Measurements from ENCODE around the gene G6PD. TPM values are rescaled to one million over a fixed set of nuclear protein-coding genes. Genes with fewer than 3 reads are reported as not detected.
"Not testable (repeated sequence)": the region's sequence is repeated elsewhere in the genome, so short reads cannot be mapped to it uniquely, and the experiment has no call there.

G6PD gene
- total and polyA plus RNA-seq, 7 experiments from 2014 or later: 3.9 to 74.3 (median 46.3) TPM

- H3K4me1 Mint-ChIP-seq; H3K4me3 ChIP-seq (ENCODE audit: low read length); H3K9me3 Mint-ChIP-seq; CTCF ChIA-PET; H3K27me3 ChIP-seq (ENCODE audit: control insufficient read depth in 2 of 2, insufficient read depth in 2 of 2, low read length in 2 of 2); H3K36me3 Mint-ChIP-seq; H3K27ac ChIP-seq (ENCODE audit: low read depth, low read length); H3K27ac Mint-ChIP-seq; DNase-seq; H3K9me3 ChIP-seq (ENCODE audit: control insufficient read depth in 2 of 3, low read length in 3 of 3); H3K4me1 ChIP-seq (ENCODE audit: control insufficient read depth in 2 of 2, insufficient read depth in 2 of 2, low read length in 2 of 2); H3K36me3 ChIP-seq (ENCODE audit: control insufficient read depth in 2 of 3, insufficient read depth in 3 of 3, low read length in 3 of 3); POLR2A ChIA-PET; H3K4me3 Mint-ChIP-seq; ATAC-seq; intact Hi-C loops (cut with micrococcal nuclease); H3K27me3 Mint-ChIP-seq: not testable (repeated sequence)
Observed at GRCh38 chrX:154558896-154559295, 12.2 kb upstream of the G6PD start.

GRCh38 chrX:154558060-154558690 is 11.5 kb upstream of the G6PD start:
- peaks cover 4 to 12% (median 8%) of the 10 kb centered on the region in 7 donors for H3K4me1 Mint-ChIP-seq
- ATAC-seq: peak; percentile 56
- CTCF ChIA-PET; H3K9me3 ChIP-seq (ENCODE audit: control insufficient read depth in 2 of 3, low read length in 3 of 3); intact Hi-C loops (cut with micrococcal nuclease); H3K9me3 Mint-ChIP-seq; H3K4me3 Mint-ChIP-seq; POLR2A ChIA-PET; H3K27ac Mint-ChIP-seq; H3K4me3 ChIP-seq (ENCODE audit: low read length); H3K36me3 Mint-ChIP-seq; DNase-seq; H3K27me3 Mint-ChIP-seq; H3K27ac ChIP-seq (ENCODE audit: low read depth, low read length); H3K27me3 ChIP-seq (ENCODE audit: control insufficient read depth in 2 of 2, insufficient read depth in 2 of 2, low read length in 2 of 2); H3K4me1 ChIP-seq (ENCODE audit: control insufficient read depth in 2 of 2, insufficient read depth in 2 of 2, low read length in 2 of 2); H3K36me3 ChIP-seq (ENCODE audit: control insufficient read depth in 2 of 3, insufficient read depth in 3 of 3, low read length in 3 of 3): not testable (repeated sequence)

- Mint-ChIP-seq H3K4me1 (peaks cover 21 to 46% (median 36%) of the 10 kb centered on the region in 7 donors), H3K27ac (peak overlapping the region in 1 of 9 donors; percentile 69), H3K4me3 (peak overlapping the region in 1 of 10 donors; percentile 6), H3K36me3 (peaks cover 0 to 15% (median 3%) of the 10 kb centered on the region in 5 donors)
- H3K9me3 Mint-ChIP-seq; H3K4me3 ChIP-seq (ENCODE audit: low read length); H3K27ac ChIP-seq (ENCODE audit: low read depth, low read length); intact Hi-C loops (cut with micrococcal nuclease); DNase-seq; H3K27me3 ChIP-seq (ENCODE audit: control insufficient read depth in 2 of 2, insufficient read depth in 2 of 2, low read length in 2 of 2); H3K9me3 ChIP-seq (ENCODE audit: control insufficient read depth in 2 of 3, low read length in 3 of 3); H3K27me3 Mint-ChIP-seq; H3K36me3 ChIP-seq (ENCODE audit: control insufficient read depth in 2 of 3, insufficient read depth in 3 of 3, low read length in 3 of 3); ATAC-seq; CTCF ChIA-PET: not testable (repeated sequence)
- POLR2A ChIA-PET: interaction anchor here (0.6 kb wide), 1 partner anchor 196 kb away, joined by 3 read pairs; no protein-coding TSS in a partner anchor
- H3K4me1 ChIP-seq (ENCODE audit: control insufficient read depth in 2 of 2, insufficient read depth in 2 of 2, low read length in 2 of 2): peaks cover 9 to 17% of the 10 kb centered on the region in 2 donors
Observed at GRCh38 chrX:154552112-154552806, 5.6 kb upstream of the G6PD start.

- H3K4me3 Mint-ChIP-seq: peak overlapping the region; percentile 9 to 71 (median 54)
- Histone ChIP-seq H3K27ac (ENCODE audit: low read depth, low read length) (no peak overlapping the region), H3K9me3 (ENCODE audit: control insufficient read depth in 2 of 3, low read length in 3 of 3) (no peaks in the 10 kb centered on the region), H3K27me3 (ENCODE audit: control insufficient read depth in 2 of 2, insufficient read depth in 2 of 2, low read length in 2 of 2) (no peaks in the 10 kb centered on the region), H3K4me3 (ENCODE audit: low read length) (no peak overlapping the region), H3K36me3 (ENCODE audit: control insufficient read depth in 2 of 3, insufficient read depth in 3 of 3, low read length in 3 of 3) (peaks cover 0 to 9% (median 0%) of the 10 kb centered on the region in 3 experiments), H3K4me1 (ENCODE audit: control insufficient read depth in 2 of 2, insufficient read depth in 2 of 2, low read length in 2 of 2) (peaks cover 9 to 34% of the 10 kb centered on the region in 2 donors)
- no peaks in the 10 kb centered on the region for H3K27me3 Mint-ChIP-seq
- ChIA-PET POLR2A (no interaction called here), CTCF (no interaction called here)
- peak overlapping the region in 4 of 9 donors; percentile 13 to 67 (median 46) for H3K27ac Mint-ChIP-seq
- intact Hi-C loops (cut with micrococcal nuclease): no loop called here
- H3K4me1 Mint-ChIP-seq: peaks cover 22 to 55% (median 37%) of the 10 kb centered on the region in 7 donors
- DNase-seq (no peak), ATAC-seq (no peak)
- H3K36me3 Mint-ChIP-seq: peaks cover 0 to 21% (median 3%) of the 10 kb centered on the region in 5 donors
- no peaks in the 10 kb centered on the region for H3K9me3 Mint-ChIP-seq
Observed at GRCh38 chrX:154549766-154550165, 3.1 kb upstream of the G6PD start.

GRCh38 chrX:154548028-154548316 is 1.3 kb upstream of the G6PD start:
- no peaks in the 10 kb centered on the region for H3K9me3 Mint-ChIP-seq
- peak in 1 of 9 donors; percentile 7 for DNase-seq
- H3K36me3 Mint-ChIP-seq: peaks cover 0 to 22% (median 3%) of the 10 kb centered on the region in 5 donors
- peaks cover 20 to 38% of the 10 kb centered on the region in 2 donors for H3K4me1 ChIP-seq (ENCODE audit: control insufficient read depth in 2 of 2, insufficient read depth in 2 of 2, low read length in 2 of 2)
- ATAC-seq: no peak
- CTCF ChIA-PET: no interaction called here
- H3K9me3 ChIP-seq (ENCODE audit: control insufficient read depth in 2 of 3, low read length in 3 of 3): no peaks in the 10 kb centered on the region
- H3K4me1 Mint-ChIP-seq: peaks cover 24 to 53% (median 38%) of the 10 kb centered on the region in 7 donors
- H3K27me3 Mint-ChIP-seq: no peaks in the 10 kb centered on the region
- peak overlapping the region; percentile 88 to 97 (median 93) for H3K27ac Mint-ChIP-seq
- peak overlapping the region; percentile 75 for H3K4me3 ChIP-seq (ENCODE audit: low read length)
- peak overlapping the region; percentile 84 to 98 (median 90) for H3K4me3 Mint-ChIP-seq
- POLR2A ChIA-PET: interaction anchor here (0.6 to 2.9 kb wide), 11 partner anchors 21 to 577 kb away, joined by 3 to 9 read pairs (median 4); partner anchors contain the start of genes EMD, GAB3, HCFC1 and RPL10
- peak overlapping the region; percentile 93 for H3K27ac ChIP-seq (ENCODE audit: low read depth, low read length)
- intact Hi-C loops (cut with micrococcal nuclease): no loop called here
- no peaks in the 10 kb centered on the region for H3K27me3 ChIP-seq (ENCODE audit: control insufficient read depth in 2 of 2, insufficient read depth in 2 of 2, low read length in 2 of 2)
- peaks cover 0 to 1% (median 0%) of the 10 kb centered on the region in 3 experiments for H3K36me3 ChIP-seq (ENCODE audit: control insufficient read depth in 2 of 3, insufficient read depth in 3 of 3, low read length in 3 of 3)

- CTCF ChIA-PET: interaction anchor here (0.6 kb wide), 1 partner anchor 530 kb away, joined by 5 read pairs; no protein-coding TSS in a partner anchor
- DNase-seq (peak; percentile 83 to 92 (median 91)), ATAC-seq (peak; percentile 89)
- H3K9me3 ChIP-seq (ENCODE audit: control insufficient read depth in 2 of 3, low read length in 3 of 3): no peaks in the 10 kb centered on the region
- H3K9me3 Mint-ChIP-seq: no peaks in the 10 kb centered on the region
- no peaks in the 10 kb centered on the region for H3K36me3 ChIP-seq (ENCODE audit: control insufficient read depth in 2 of 3, insufficient read depth in 3 of 3, low read length in 3 of 3)
- H3K36me3 Mint-ChIP-seq: peaks cover 0 to 25% (median 3%) of the 10 kb centered on the region in 5 donors
- peak within 1 kb of the TSS; percentile 75 for H3K4me3 ChIP-seq (ENCODE audit: low read length)
- no peaks in the 10 kb centered on the region for H3K27me3 Mint-ChIP-seq
- peaks cover 24 to 58% (median 42%) of the 10 kb centered on the region in 7 donors for H3K4me1 Mint-ChIP-seq
- peak within 1 kb of the TSS; percentile 84 to 98 (median 90) for H3K4me3 Mint-ChIP-seq
- peaks cover 25 to 44% of the 10 kb centered on the region in 2 donors for H3K4me1 ChIP-seq (ENCODE audit: control insufficient read depth in 2 of 2, insufficient read depth in 2 of 2, low read length in 2 of 2)
- H3K27me3 ChIP-seq (ENCODE audit: control insufficient read depth in 2 of 2, insufficient read depth in 2 of 2, low read length in 2 of 2): no peaks in the 10 kb centered on the region
- H3K27ac ChIP-seq (ENCODE audit: low read depth, low read length): peak within 1 kb of the TSS; percentile 93
- intact Hi-C loops (cut with micrococcal nuclease): loop anchor here (1.0 kb wide), 4 partner anchors 31 to 753 kb away; partner anchors contain the start of genes FAM3A (in 2 of the 2), HCFC1 (in 1 of the 2), IDH3G (in 1 of the 2) and SSR4 (in 1 of the 2)
- POLR2A ChIA-PET: interaction anchor here (0.6 to 2.9 kb wide), 13 partner anchors 20 to 576 kb away, joined by 3 to 9 read pairs (median 4); partner anchors contain the start of genes EMD, FAM3A, GAB3 and HCFC1
- peak within 1 kb of the TSS; percentile 88 to 97 (median 93) for H3K27ac Mint-ChIP-seq
Observed at GRCh38 chrX:154547245-154548027, 790 bp upstream of the G6PD start, which contains the start of gene IKBKG. TSS of gene IKBKG (plus strand) at chrX:154547620. CDS start at chrX:154552003, 4,383 bp downstream.

All from naive thymus-derived CD4-positive, alpha-beta T cell (primary cell).